Midbrain (tissue), 1 donor: ENCODE data around the gene LARGE1.
"Not testable (repeated sequence)": the region's sequence is repeated elsewhere in the genome, so short reads cannot be mapped to it uniquely, and the experiment has no call there.

Experiments
- DNase-seq: peaks from one replicate; lab custom pipeline; 2025; lab: John Stamatoyannopoulos, UW

LARGE1 gene

DNA sequence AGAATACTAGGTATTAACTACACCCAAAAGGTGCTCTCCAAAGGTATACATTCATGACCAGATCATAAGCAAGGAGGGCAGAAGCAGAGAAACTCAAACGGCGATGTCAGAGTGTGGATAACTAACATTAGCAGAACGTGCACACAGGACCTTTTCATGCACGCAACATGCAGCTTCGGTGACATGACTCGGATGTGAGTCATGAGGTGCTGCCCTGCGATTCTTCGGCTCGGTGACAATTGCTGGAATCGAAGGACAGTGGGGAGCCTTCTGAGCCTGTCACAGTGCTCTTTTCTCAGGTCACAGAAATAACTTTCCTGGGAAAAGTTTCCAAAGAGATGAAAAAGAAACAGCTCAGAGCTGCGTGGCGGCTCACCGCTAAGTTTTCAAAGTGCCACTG lies 443.6 kb downstream of the LARGE1 start:
- DNase-seq = no peak

DNA sequence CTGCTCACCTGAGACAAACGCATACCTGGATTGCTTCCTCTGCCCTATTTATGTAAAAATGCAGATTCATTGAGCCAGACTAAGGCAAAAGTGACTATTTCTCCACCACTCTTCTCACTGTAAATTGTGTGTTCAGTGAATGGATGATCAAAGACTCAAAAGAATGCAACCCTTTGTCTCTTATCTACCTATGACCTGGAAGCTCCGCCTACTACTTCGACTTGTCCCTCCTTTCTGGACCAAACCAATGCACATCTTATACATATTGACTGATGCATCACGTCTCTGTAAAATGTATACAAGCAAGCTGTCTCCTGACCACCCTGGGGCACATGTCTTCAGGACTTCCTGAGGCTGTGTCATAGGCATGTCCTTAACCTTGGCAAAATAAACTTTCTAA lies 444.1 kb downstream of the LARGE1 start:
- no peak for DNase-seq

DNA sequence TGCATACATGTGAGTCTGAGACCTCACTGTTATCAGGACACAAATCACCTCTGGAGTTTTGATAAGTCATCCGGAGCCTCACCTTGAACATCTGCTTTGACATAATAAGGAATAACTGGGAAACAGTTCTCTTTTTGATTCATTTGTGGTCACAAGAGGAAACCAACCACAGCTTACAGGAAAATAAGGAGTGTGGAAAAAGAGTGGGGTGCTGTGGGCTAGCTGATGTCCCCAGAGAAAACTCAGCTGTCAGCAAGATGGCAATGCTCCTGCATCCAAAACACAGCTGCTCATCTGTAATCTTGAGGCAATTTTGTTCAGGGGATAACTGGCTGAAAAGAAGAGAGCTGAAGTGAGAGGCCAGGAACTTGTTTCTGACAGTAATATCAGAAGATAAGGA lies 445.7 kb downstream of the LARGE1 start:
- no peak for DNase-seq

DNA sequence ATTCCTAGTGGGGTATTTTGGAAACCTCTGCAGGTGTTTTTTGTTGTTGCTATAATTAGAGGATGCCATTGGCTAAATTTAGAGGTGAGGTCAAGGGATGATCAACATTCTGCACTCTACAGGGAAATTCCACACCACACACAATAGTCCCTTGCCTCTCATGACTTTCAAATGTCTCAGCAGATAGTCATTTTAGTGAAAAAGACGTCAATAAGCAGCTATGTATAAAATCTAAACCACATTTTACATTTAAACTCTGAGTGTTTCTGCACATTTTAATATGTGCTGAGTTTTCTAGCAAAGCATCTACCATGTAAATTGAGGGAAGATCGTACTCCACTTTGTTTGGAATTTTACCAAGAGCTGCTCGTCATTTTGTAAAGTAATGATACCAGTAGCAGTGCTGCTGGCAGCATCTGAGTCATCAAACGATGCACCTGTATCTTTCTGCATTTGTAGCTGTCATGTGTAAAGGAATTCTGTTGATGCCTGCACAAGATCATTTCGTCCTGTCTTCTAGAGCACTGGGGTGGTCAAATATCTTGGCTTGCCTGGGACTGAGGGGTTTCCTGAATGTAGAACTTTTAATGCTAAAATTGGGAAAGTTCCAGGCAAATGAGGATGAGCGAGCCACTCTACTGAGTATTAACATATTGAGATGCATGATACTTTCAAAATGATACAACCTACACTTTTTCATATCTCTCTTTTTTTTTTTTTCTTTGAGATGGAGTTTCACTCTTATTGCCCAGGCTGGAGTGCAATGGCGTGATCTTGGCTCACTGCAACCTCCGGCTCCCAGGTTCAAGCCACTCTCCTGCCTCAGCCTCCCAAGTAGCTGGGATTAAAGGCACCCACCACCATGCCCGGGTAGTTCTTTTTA lies 447.6 kb downstream of the LARGE1 start:
- no peak for DNase-seq

DNA sequence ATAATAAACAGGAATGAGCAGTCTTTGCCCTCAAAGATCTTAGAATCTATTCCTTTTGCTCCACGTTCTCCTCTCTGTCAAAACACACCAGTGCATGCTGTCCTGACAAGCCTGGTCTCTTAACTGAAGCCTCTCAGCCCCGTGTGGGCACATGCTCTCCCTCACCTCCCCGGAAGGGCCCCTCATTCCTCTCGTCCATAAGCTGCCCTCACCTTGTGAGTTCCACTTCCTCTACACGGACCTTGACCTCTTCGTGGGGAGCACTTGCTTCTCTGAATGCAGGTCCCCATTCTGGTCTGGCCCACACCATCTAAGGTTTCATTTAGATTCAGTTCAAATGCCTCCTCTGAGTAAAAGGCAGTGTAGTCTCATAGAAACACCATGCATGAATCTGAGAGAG lies 449.8 kb downstream of the LARGE1 start:
- DNase-seq = no peak

DNA sequence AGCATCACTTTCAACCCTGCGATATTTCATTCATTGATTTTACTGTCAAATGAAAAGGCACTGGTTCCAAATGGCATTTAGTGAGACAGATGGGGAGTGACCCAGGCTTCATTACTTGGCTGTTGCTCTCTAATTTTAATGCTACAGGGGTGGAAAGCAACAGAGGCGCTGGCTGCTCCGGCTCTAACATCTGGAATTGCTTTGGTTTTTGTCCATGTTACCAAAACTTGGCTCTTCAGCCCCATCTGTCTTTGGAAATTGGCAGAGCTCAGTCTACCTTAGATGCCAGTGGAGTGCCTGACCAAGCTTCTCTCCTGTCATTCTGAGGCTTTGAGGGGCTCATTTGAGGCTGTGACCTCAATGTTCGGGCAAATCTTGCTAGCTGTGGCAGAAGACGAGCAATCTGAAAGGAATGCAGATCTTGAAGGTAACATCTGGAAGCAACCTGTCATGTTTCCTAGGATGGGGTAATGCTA lies 452.6 kb downstream of the LARGE1 start:
- no peak for DNase-seq

DNA sequence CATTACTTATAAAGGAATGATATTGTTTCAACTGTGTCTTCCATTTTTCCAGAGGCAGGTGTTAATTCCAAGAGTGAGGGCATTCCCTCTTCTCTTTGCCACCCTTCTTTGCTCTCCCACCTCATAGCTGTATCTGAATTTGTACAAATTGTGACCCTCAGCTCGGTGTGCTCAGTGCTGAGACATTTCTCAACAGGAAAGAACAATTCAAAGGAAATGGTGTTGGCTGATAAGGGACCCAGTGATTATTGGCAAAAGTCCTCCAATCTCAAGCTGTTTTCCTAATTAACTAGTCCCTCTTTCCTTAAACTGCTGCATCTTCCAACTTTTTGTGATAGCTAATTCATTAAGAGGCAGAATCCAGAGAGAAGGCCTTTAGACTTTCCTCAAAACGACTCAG lies 453.2 kb downstream of the LARGE1 start:
- DNase-seq = no peak

DNA sequence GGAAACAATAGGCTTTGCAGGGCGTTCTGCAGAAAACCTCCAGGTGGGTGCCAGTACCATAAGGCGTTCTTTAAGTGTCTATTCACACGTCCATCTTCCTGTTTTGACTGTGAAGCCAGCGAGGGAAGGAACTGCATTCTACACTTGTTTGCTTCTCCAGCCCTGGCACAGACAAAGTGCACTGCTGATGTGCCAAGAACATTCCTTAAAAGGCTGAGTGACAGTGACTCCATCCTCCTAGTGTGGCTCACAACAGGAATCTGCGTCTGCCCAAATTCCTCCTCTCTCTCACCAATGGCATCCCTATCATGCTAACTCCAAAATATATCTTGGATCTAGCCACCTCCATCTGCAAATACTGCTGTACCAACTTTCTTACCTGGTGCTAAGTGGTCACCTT lies 454.7 kb downstream of the LARGE1 start:
- no peak for DNase-seq

DNA sequence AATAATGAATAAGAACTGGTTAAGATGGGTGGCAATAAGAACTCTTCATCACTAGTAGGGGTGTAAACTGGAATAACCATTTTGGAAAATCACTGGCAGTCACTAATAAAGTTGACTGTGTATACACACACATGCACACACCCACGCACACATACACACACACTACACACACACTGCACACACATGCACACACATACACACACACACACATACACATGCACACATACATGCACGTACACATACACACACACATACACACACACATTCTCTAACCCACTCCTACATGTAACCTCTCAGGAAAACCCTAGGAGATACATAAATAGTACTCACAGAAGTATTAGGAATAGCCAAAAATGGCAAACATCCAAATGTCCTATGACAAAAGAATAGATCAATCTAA lies 455.6 kb downstream of the LARGE1 start:
- no peak for DNase-seq

DNA sequence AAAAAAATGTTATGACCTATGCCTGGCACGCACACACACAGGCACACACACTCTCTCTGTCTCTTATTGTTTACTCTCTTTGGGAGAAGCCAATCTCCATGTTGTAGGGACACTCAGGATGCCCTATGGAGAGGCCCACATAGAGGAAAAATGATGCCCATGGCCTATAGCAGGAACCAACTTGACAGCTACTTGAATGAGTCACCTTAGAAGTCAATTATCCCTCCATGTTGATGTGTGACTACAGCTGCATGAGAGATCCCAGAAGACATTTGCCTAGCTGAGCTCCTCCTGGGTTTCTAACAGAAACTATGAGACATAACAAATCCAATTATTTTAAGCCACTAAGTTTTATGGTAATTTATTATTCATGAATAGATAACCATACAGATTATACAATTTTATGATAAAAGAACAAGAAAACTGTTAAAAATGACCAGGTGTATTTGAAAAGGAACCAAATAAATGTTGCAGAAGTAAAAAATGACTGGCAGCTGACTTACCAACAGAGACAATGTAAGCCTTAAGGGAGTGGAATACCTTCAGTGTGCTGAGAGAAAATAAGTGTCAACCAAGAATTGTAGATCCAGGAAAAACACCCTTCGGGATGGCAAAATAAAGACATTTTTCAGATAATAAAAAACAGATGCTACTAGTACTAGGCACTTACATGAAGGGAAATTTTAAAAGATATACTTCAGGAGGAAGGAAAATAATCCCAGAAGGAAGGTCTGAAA lies 458.4 kb downstream of the LARGE1 start:
- DNase-seq = no peak

DNA sequence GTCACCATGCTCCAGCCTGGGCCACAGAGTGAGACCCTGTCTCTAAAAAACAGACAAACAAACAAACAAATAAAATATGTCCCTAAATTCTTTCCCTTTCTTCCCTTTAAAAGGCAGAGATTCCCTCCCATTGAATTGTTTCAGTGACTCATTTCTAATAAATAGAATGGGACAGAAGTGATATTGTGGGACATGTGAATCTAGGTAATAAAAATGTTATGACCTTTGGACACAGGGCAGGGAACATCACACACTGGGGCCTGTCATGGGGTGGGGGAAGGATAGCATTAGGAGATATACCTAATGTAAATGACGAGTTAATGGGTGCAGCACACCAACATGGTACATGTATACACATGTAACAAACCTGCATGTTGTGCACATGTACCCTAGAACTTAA lies 459.0 kb downstream of the LARGE1 start:
- DNase-seq = not testable (repeated sequence)

DNA sequence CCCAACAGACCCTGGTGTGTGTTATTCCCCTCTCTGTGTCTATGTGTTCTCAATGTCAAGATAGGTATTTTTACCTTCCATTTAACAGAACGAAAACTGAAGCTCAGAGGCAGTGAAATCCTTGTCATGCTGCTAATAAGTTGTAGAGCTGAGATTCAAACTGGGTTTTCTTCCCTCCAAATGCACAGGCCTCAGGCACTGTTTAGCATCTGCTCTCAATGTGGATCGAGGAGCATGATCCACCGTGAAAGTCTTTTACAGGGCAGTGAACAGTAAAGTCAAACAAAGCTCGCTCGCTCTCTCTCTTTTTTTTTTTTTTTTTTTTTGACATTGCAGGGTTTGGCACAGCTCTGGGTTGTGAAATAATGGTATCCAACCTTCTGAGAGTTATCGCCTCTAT lies 461.1 kb downstream of the LARGE1 start:
- DNase-seq = no peak

DNA sequence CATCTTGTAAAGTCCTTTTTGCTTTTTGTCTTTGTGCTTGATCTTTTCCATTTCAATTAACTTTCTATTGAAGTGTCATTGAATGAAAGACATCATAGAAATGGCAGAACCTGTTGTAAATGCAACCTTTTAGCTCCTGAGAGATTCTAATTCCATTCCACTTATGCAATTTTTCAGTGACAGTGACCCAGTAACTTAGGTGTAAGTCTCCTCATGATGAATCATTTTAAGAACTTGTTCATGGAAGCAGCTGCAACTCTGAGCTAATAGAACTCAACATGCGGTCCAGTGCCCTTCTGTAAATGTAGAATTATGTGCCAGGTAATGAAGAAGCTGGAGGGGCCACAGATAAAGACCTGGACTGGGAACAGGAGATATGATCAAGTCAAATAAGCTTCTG lies 463.8 kb downstream of the LARGE1 start:
- DNase-seq = no peak

DNA sequence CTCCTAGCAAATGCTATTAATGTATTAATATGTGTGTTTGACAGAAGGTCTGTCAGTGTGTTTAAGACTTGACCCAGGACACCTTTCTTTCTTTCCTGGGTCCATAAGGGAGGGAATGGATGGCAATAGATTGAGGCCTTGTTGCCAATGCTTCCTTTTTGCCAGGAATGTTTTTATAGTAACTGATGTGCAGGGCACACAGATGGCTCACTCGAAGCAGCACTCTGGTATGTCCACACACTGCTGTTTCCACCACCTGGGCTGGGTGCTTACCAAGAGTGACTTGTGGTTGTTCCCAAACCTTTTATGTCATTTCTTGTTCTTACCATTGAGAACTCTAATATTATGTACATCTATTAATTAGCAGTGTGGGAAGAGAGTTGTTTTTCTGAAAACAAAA lies 465.2 kb downstream of the LARGE1 start:
- DNase-seq = no peak

DNA sequence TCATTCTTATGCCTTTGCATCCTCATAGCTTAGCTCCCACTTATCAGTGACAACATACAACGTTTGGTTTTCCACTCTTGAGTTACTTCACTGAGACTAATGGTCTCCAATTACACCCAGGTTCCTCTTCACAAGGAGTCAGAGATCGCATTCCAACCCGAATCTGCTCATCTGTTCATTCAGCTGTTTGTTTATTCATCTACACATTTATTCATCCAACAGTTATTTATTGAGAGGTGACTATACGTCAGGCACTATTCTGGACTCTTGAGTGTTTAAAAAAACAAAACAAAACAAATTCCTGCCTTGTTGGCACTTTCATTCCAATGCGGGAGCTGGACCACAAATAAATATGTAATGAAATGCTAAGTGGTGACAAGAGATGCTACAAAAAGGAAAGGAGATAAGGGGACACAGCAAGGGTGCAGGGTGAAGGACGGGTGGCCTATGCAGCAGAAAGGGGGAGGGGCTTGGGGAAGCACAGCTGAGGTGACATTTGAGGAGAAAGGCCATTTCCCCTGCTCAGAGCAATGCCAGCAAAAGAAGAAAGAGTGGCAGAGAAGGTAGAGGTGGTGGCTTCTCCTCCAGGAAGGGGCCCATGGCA lies 468.3 kb downstream of the LARGE1 start:
- DNase-seq = no peak

DNA sequence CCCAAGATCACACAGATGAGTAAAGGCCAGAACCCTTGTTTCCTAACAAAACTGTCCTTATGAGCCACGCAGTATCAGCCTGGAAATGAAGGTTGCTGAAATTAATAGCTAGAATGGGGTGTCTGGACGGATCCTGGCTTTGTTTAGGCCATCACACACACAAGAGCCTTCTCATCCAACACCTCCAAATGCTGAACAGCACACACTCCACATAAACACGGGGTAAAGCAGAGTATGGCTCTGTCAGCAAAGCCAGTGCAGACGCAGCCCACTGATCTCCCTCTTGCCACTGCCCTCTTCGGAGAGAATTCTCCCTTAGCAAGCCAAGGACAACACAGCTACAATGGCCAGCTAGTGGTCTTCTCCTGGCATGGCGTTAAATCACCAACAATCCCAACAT lies 469.5 kb downstream of the LARGE1 start:
- no peak for DNase-seq

DNA sequence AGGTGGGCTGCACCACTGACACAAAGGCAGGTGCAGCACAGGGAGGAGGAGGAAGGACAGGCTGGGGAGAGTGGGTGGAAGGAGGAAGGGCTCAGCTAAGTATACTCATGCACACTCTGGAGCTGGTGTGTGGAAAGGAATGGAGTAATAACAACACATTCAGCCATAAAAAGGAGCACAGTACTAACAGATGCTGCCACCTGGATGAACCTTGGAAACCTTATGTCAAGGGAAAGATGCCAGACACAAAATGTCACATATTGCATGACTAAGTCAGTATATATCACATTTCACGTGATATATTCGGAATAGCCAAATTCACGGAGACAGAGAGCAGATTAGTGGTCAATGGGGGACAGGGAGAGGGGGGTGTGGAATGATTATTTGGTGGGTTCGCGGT lies 472.5 kb downstream of the LARGE1 start:
- no peak for DNase-seq

DNA sequence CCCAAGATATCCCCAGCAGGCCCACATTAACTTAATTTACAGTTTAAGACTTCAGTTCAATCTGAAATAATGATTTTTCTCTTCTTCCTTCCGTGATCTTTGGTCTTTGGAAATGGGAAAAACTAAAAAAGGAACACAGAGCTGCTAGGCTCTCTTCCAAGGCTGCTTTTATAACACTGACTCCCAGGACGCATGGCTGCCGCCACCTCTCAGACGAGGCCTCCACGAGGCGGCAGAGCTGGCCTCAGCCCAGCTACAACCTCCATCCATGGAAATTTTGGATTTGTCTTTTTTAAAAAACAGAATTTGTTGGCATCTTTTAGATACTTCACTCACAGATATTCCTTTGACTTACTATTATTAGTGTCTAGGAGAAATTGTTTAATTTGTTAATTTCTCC lies 476.6 kb downstream of the LARGE1 start:
- no peak for DNase-seq

DNA sequence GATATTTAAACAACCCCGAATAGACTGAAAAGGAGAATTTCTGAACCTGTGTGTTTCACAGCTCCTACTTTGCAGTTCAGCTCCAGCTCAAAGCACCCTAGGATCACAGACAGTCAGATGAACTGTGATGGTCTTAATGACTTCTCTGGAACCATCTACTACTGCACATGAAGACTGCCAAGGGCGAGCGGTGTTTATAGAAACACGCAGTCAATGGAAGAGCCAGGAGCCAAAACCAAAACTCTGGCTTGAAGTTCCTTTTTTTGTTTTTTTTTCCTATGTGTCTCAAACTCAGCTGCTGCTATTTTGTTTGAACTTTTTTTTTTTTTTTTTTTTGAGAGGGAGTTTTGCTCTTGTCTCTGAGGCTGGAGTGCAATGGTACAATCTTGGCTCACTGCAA lies 479.5 kb downstream of the LARGE1 start:
- no peak for DNase-seq

DNA sequence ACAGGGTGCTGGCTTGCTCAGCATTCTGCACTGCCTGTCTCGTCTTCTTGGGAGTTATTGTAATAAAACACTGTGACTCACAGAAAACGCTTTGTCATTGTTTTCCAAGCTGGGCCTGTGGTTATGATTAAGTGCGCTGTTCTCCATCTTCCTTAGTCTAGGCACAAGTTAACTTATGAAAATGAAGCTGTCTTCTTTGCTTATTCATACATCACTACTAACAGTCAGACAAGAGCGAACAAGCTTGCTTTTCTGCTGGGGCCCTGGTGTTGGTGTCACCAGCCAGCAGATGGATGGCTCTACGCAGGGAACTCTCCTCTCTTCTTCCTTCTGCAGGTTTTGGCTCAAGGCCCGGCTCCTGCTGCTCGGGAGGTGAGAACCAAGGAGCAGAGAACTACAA lies 482.0 kb downstream of the LARGE1 start:
- DNase-seq = no peak

DNA sequence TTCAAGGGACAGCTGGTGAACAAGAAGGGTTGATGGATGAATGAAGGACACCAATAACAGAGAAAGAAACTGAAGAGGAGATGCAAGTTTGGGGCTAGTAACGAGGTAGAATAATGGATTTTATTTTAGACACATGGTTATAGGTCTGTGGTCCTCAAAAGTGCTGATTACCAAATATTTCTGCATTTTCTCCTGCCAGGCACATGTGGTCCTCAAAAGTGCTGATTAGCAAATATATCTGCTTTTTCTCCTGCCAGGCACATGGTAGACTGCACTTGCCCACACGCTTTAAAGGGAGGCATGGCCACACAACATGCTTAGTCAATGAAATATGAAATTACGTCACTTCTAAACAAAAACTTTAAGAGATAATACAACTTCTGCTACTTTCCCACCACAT lies 489.0 kb downstream of the LARGE1 start:
- DNase-seq = no peak

DNA sequence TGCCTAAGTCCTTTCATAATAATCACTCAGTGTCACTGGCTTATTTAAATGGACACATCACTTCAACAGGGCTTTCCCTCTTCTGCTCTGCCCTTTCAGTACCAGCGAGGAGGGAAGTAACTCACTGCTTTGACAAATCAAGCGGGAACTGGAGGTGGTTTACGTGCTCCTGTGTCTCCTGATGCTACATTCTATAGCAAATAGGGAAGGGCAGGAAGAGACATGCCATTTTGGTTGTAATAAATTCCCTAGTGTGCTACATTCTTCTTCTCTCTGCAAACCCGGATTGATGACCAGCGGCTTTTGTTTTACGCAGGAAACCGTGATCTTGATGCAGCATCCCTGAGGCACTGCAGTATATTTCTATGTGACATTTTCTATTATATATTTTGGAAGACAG lies 491.0 kb downstream of the LARGE1 start:
- DNase-seq = no peak

DNA sequence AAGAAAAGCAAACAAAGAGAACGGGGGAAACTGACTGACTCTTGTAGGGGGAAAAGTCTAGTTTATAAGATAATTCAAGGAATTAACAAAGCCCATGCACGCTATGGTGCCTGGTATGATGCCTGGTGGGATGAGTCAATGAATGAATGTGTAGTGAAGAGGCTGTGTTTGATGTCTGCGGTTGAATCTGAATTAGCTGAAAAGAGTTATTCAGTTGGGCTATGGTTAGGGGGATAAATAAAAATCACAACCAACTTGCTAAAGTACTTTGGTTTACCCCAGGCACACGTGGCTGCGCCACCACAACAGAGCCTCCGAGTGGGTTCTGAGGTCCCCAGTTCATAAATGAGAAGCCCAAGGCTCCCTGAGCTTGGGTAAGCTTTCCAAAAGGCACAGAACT lies 492.8 kb downstream of the LARGE1 start:
- DNase-seq = no peak
